Mucosa of descending colon (tissue), 3 donors: ENCODE data around the gene ACSS1. TPM values are rescaled to one million over a fixed set of nuclear protein-coding genes. Genes with fewer than 3 reads are reported as not detected.
A peak's percentile ranks its signal among the peaks of the same experiment; 100 is the strongest.

Source experiments
- ATAC-seq: fragments of 200-7000 bp; cut with Tn5 transposase; one replicate; pipeline ENCODE4 v1.9.1; 2020; ENCODE audit warnings: mild to moderate bottlenecking, moderate library complexity
- DNase-seq, 3 donors: peaks; one replicate each; pipeline ENCODE4 v3.0.0-alpha.2; 2020
- H3K36me3 ChIP-seq: fragments of 200-600 bp; one replicate; pipeline ENCODE4 v1.8.0; 2021; ENCODE audit warnings: low read depth, mild to moderate bottlenecking
- H3K4me1 ChIP-seq: fragments of 200-600 bp; one replicate; pipeline ENCODE4 v1.8.0; 2021; ENCODE audit warnings: low read depth, mild to moderate bottlenecking
- H3K4me3 ChIP-seq: fragments of 200-600 bp; one replicate; pipeline ENCODE4 v1.8.0; 2021; ENCODE audit warnings: mild to moderate bottlenecking
- H3K9me3 ChIP-seq: fragments of 200-600 bp; one replicate; pipeline ENCODE4 v1.8.0; 2021; ENCODE audit warnings: mild to moderate bottlenecking
- intact Hi-C, 2 donors: fragments of 100-400 bp; cut with DNase I in 1 of 2; cut with micrococcal nuclease in 1 of 2; formaldehyde crosslinking; loops; one replicate each; pipeline versions ENCODE4 v1.11.0 to v1.11.1; 2022; cut with DNase I, micrococcal nuclease
- total RNA-seq, 3 donors: library from RNA; stranded (reverse); fragmentation: NEBNext Ultra II Directional in 2 of 3; extraction: Animal tissue kit (Norgen Biotek cat#: 25700) in 2 of 3; gene quantifications; one replicate each; pipeline versions ENCODE4 v1.2.1 to v1.2.4, GENCODE V29; 2021 to 2023
- TF ChIP-seq, protein P1 (sequence below): fragments of 200-600 bp; IDR thresholded peaks from one replicate; pipeline ENCODE4 v1.8.0; 2022; ENCODE audit warnings: antibody characterized with exemption, mild to moderate bottlenecking
- donor health status: DM: no; HTN: no; CAD: no; lungs with moderate emphysema.
- donor health status: DM: no; HTN: no; CAD: no.
- donor health status: DM: no; HTN: yes; CAD: no.

Gene ACSS1
- total RNA-seq, 3 donors from 2014 or later, result 29.8 to 37.9 (median 36.9) TPM

DNA sequence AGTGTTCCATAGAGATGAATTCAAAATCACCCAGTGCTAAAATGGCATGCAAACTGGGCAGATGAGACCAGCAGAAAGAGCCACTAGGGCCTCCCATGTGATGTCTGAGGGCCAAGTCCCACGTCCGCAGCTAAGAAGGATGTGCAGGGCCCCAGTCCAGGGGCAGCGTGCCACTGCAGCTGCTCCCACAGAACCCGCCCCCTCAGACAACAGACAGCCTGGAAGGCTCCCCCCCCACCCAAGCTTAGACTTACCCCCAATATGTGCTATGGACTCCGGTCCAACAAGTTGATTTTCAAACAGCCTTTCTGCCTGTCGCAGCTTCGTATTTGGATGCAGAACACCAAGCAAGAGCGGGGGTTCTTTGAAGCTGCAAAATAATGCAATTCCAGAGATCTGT is 79.4 kb downstream of the ACSS1 start:
- H3K4me3 ChIP-seq, result no peak overlapping the region
- intact Hi-C loops, result no loop called here
- peaks cover 17% of the 10 kb centered on the region for H3K9me3 ChIP-seq
- ATAC-seq (no peak), DNase-seq (no peak)
- TF ChIP-seq, protein P1, sequence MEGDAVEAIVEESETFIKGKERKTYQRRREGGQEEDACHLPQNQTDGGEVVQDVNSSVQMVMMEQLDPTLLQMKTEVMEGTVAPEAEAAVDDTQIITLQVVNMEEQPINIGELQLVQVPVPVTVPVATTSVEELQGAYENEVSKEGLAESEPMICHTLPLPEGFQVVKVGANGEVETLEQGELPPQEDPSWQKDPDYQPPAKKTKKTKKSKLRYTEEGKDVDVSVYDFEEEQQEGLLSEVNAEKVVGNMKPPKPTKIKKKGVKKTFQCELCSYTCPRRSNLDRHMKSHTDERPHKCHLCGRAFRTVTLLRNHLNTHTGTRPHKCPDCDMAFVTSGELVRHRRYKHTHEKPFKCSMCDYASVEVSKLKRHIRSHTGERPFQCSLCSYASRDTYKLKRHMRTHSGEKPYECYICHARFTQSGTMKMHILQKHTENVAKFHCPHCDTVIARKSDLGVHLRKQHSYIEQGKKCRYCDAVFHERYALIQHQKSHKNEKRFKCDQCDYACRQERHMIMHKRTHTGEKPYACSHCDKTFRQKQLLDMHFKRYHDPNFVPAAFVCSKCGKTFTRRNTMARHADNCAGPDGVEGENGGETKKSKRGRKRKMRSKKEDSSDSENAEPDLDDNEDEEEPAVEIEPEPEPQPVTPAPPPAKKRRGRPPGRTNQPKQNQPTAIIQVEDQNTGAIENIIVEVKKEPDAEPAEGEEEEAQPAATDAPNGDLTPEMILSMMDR, result no peak
- no peaks in the 10 kb centered on the region for H3K36me3 ChIP-seq
- H3K4me1 ChIP-seq, result no peaks in the 10 kb centered on the region

DNA sequence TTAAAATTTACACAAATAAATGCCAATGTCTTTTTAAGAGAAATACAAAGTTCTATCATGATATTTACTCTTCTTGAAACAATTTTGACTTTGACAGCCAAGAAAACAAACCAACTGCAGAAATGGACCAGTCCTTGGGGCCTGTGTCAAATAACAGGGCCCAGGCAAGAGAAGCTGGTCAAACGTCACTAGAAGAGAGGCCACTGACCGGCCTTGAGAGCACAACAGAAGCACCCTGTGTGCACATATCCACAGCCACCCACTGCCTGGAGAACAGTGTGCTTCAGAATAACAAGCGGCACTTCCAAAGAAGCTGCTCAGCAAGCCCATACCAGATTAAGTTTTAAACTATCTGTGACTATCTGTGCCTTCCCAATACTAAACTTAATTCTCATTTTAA is 80.1 kb downstream of the ACSS1 start:
- ATAC-seq, result no peak
- Histone ChIP-seq H3K36me3 (no peaks in the 10 kb centered on the region), H3K9me3 (peaks cover 17% of the 10 kb centered on the region), H3K4me3 (no peak overlapping the region), H3K4me1 (no peaks in the 10 kb centered on the region)
- TF ChIP-seq, protein P1, result no peak
- intact Hi-C loops, result no loop called here
- DNase-seq, result no peak

DNA sequence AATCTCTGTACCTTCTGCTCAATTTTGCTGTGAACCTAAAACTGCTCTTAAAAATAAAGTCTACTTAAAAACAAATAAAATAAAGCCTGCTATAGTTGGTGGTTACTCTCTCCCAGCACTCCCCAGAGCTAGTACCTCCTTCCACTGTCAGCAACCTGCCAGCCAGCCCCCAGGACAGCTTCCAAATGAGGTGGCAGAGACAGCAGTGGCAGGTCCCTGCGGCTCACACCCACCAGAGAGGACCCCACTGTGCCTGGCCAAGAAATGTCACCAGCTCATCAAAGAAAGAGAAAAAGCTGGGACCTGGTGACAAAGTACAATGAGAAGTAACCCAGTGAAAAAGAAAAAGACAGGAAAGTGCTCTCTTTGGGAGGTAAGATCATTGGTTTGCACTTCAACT is 80.6 kb downstream of the ACSS1 start:
- ATAC-seq (no peak), DNase-seq (no peak)
- intact Hi-C loops, result no loop called here
- TF ChIP-seq, protein P1, result no peak
- no peaks in the 10 kb centered on the region for H3K36me3 ChIP-seq
- H3K4me3 ChIP-seq, result no peak overlapping the region
- H3K4me1 ChIP-seq, result no peaks in the 10 kb centered on the region
- H3K9me3 ChIP-seq, result peaks cover 17% of the 10 kb centered on the region

DNA sequence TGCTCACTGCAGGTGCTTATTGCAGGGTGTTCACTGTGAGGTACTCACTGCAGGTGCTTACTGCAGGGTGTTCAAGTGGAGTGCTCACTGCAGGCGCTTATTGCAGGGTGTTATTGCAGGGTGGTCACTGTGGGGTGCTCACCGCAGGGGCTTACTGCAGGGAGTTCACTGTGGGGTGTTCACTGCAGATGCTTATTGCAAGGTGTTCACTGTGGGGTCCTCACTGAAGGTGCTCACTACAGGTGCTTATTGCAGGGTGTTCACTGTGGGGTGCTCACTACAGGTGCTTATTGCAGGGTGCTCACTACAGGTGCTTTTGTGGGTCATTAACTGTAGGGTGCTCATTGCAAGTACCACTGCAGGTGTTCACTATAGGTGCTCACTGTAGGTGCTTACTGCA is 85.6 kb downstream of the ACSS1 start:
- ATAC-seq, result no peak
- Histone ChIP-seq H3K4me1 (no peaks in the 10 kb centered on the region), H3K4me3 (no peak overlapping the region), H3K9me3 (peaks cover 5% of the 10 kb centered on the region), H3K36me3 (no peaks in the 10 kb centered on the region)
- intact Hi-C loops, result no loop called here
- DNase-seq, result no peak
- TF ChIP-seq, protein P1, result no peak

DNA sequence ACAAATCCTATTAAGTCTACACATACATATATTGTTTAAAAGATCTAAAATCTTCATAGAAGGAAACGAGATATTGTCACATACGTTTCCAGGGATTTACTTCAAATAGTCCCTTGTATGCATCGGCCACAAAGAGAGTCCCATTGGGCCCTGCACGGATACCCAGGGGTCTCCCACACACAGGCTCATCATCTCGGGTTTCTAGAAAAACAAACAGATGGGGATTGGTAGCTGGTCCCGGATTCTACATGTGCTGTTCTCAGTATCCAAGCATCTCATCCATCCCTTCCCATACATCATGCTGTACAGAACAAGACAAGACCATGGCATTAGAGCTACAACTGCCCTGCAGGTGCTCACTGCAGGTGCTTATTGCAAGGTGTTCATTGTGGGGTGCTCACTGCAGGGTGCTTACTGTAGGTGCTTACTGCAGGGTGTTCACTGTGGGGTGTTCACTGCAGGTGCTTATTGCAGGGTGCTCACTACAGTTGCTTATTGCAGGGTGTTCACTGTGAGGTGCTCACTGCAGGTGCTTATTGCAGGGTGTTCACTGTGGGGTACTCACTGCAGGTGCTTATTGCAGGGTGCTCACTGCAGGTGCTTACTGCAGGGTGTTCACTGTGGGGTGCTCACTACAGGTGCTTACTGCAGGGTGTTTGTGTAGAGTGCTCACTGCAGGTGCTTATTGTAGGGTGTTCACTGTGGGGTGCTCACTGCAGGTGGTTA is 86.4 kb downstream of the ACSS1 start:
- Histone ChIP-seq H3K4me1 (no peaks in the 10 kb centered on the region), H3K36me3 (no peaks in the 10 kb centered on the region), H3K9me3 (peaks cover 5% of the 10 kb centered on the region), H3K4me3 (no peak overlapping the region)
- DNase-seq, result peak in 1 of 3 donors; percentile 1
- ATAC-seq, result no peak
- intact Hi-C loops, result no loop called here
- TF ChIP-seq, protein P1, result no peak
